ENCODE measurements around the gene SLC9A3.

The SLC9A3 gene

GRCh38 chr5:537621-538071, 13.4 kb upstream of the SLC9A3 start:
- no peaks in the 10 kb centered on the region for H3K36me3 ChIP-seq (ENCODE audit: insufficient read depth, low read length)
- no peak overlapping the region for H3K9ac ChIP-seq (ENCODE audit: low read depth, low read length)
- H3K27ac ChIP-seq (ENCODE audit: low read depth, low read length), result no peak overlapping the region
- no peaks in the 10 kb centered on the region for H3K27me3 ChIP-seq (ENCODE audit: insufficient read depth, low read length)
- no peak overlapping the region for H3K4me3 ChIP-seq (ENCODE audit: low read length)
- no peaks in the 10 kb centered on the region for H3K9me3 ChIP-seq (ENCODE audit: insufficient read depth, low read depth, low read length)
- 96% methylated on average over 16 of the region's 16 CpGs for WGBS
- 0 out of 2 replicates have a peak, but pooled peaks cover 5% of the 10 kb centered on the region for H3K4me1 ChIP-seq (ENCODE audit: insufficient read depth, low read length)

GRCh38 chr5:537098-537497, 12.8 kb upstream of the SLC9A3 start:
- Histone ChIP-seq H3K36me3 (ENCODE audit: insufficient read depth, low read length) (no peaks in the 10 kb centered on the region), H3K4me3 (ENCODE audit: low read length) (no peak overlapping the region), H3K9me3 (ENCODE audit: insufficient read depth, low read depth, low read length) (no peaks in the 10 kb centered on the region), H3K4me1 (ENCODE audit: insufficient read depth, low read length) (0 out of 2 replicates have a peak, but pooled peaks cover 5% of the 10 kb centered on the region), H3K27me3 (ENCODE audit: insufficient read depth, low read length) (no peaks in the 10 kb centered on the region), H3K9ac (ENCODE audit: low read depth, low read length) (no peak overlapping the region), H3K27ac (ENCODE audit: low read depth, low read length) (no peak overlapping the region)
- WGBS, result 94% methylated on average over 22 of the region's 22 CpGs

- Histone ChIP-seq H3K4me3 (ENCODE audit: low read length) (no peak overlapping the region), H3K4me1 (ENCODE audit: insufficient read depth, low read length) (0 out of 2 replicates have a peak, but pooled peaks cover 5% of the 10 kb centered on the region), H3K27me3 (ENCODE audit: insufficient read depth, low read length) (peaks cover 2% of the 10 kb centered on the region; the same call in 1 of the 2 replicates), H3K9ac (ENCODE audit: low read depth, low read length) (no peak overlapping the region), H3K36me3 (ENCODE audit: insufficient read depth, low read length) (no peaks in the 10 kb centered on the region), H3K9me3 (ENCODE audit: insufficient read depth, low read depth, low read length) (no peaks in the 10 kb centered on the region), H3K27ac (ENCODE audit: low read depth, low read length) (no peak overlapping the region)
- WGBS, result 78% methylated on average over 27 of the region's 27 CpGs
Observed at GRCh38 chr5:535846-536698, 11.8 kb upstream of the SLC9A3 start.

GRCh38 chr5:534743-535671, 10.8 kb upstream of the SLC9A3 start:
- no peak overlapping the region for H3K4me3 ChIP-seq (ENCODE audit: low read length)
- no peak overlapping the region for H3K27ac ChIP-seq (ENCODE audit: low read depth, low read length)
- 94% methylated on average over 40 of the region's 41 CpGs for WGBS
- no peaks in the 10 kb centered on the region for H3K9me3 ChIP-seq (ENCODE audit: insufficient read depth, low read depth, low read length)
- H3K9ac ChIP-seq (ENCODE audit: low read depth, low read length), result no peak overlapping the region
- H3K36me3 ChIP-seq (ENCODE audit: insufficient read depth, low read length), result no peaks in the 10 kb centered on the region
- H3K27me3 ChIP-seq (ENCODE audit: insufficient read depth, low read length), result peaks cover 12% of the 10 kb centered on the region
- 0 out of 2 replicates have a peak, but pooled peaks cover 5% of the 10 kb centered on the region for H3K4me1 ChIP-seq (ENCODE audit: insufficient read depth, low read length)

- 91% methylated on average over 36 of the region's 36 CpGs for WGBS
- peaks cover 21% of the 10 kb centered on the region for H3K27me3 ChIP-seq (ENCODE audit: insufficient read depth, low read length)
Observed at GRCh38 chr5:533955-534742, 9.9 kb upstream of the SLC9A3 start.

GRCh38 chr5:533243-533954, 9.2 kb upstream of the SLC9A3 start:
- Histone ChIP-seq H3K9ac (ENCODE audit: low read depth, low read length) (no peak overlapping the region), H3K36me3 (ENCODE audit: insufficient read depth, low read length) (no peaks in the 10 kb centered on the region), H3K27me3 (ENCODE audit: insufficient read depth, low read length) (peaks cover 28% of the 10 kb centered on the region), H3K4me3 (ENCODE audit: low read length) (no peak overlapping the region), H3K4me1 (ENCODE audit: insufficient read depth, low read length) (0 out of 2 replicates have a peak, but pooled peaks cover 5% of the 10 kb centered on the region), H3K9me3 (ENCODE audit: insufficient read depth, low read depth, low read length) (no peaks in the 10 kb centered on the region), H3K27ac (ENCODE audit: low read depth, low read length) (no peak overlapping the region)
- 81% methylated on average over 24 of the region's 24 CpGs for WGBS

More at GRCh38 chr5:533955-534742, 9.9 kb upstream of the SLC9A3 start:
- H3K9me3 ChIP-seq (ENCODE audit: insufficient read depth, low read depth, low read length), result no peaks in the 10 kb centered on the region
- H3K4me1 ChIP-seq (ENCODE audit: insufficient read depth, low read length), result 0 out of 2 replicates have a peak, but pooled peaks cover 5% of the 10 kb centered on the region
- H3K36me3 ChIP-seq (ENCODE audit: insufficient read depth, low read length), result no peaks in the 10 kb centered on the region
- H3K27ac ChIP-seq (ENCODE audit: low read depth, low read length), result no peak overlapping the region
- no peak overlapping the region for H3K9ac ChIP-seq (ENCODE audit: low read depth, low read length)
- no peak overlapping the region for H3K4me3 ChIP-seq (ENCODE audit: low read length)

GRCh38 chr5:532521-533242, 8.4 kb upstream of the SLC9A3 start:
- peaks cover 35% of the 10 kb centered on the region for H3K27me3 ChIP-seq (ENCODE audit: insufficient read depth, low read length)
- H3K4me1 ChIP-seq (ENCODE audit: insufficient read depth, low read length), result 0 out of 2 replicates have a peak, but pooled peaks cover 5% of the 10 kb centered on the region

GRCh38 chr5:531749-532315, 7.6 kb upstream of the SLC9A3 start:
- Histone ChIP-seq H3K4me3 (ENCODE audit: low read length) (no peak overlapping the region), H3K27me3 (ENCODE audit: insufficient read depth, low read length) (peaks cover 43% of the 10 kb centered on the region), H3K36me3 (ENCODE audit: insufficient read depth, low read length) (no peaks in the 10 kb centered on the region), H3K27ac (ENCODE audit: low read depth, low read length) (no peak overlapping the region), H3K4me1 (ENCODE audit: insufficient read depth, low read length) (0 out of 2 replicates have a peak, but pooled peaks cover 5% of the 10 kb centered on the region), H3K9ac (ENCODE audit: low read depth, low read length) (no peak overlapping the region), H3K9me3 (ENCODE audit: insufficient read depth, low read depth, low read length) (no peaks in the 10 kb centered on the region)
- WGBS, result 93% methylated on average over 13 of the region's 13 CpGs

More at GRCh38 chr5:532521-533242, 8.4 kb upstream of the SLC9A3 start:
- no peaks in the 10 kb centered on the region for H3K36me3 ChIP-seq (ENCODE audit: insufficient read depth, low read length)
- H3K27ac ChIP-seq (ENCODE audit: low read depth, low read length), result no peak overlapping the region
- no peaks in the 10 kb centered on the region for H3K9me3 ChIP-seq (ENCODE audit: insufficient read depth, low read depth, low read length)
- no peak overlapping the region for H3K4me3 ChIP-seq (ENCODE audit: low read length)
- WGBS, result 86% methylated on average over 25 of the region's 25 CpGs
- H3K9ac ChIP-seq (ENCODE audit: low read depth, low read length), result no peak overlapping the region

GRCh38 chr5:531101-531748, 7.0 kb upstream of the SLC9A3 start:
- Histone ChIP-seq H3K9ac (ENCODE audit: low read depth, low read length) (no peak overlapping the region), H3K27me3 (ENCODE audit: insufficient read depth, low read length) (peaks cover 50% of the 10 kb centered on the region), H3K27ac (ENCODE audit: low read depth, low read length) (no peak overlapping the region), H3K4me1 (ENCODE audit: insufficient read depth, low read length) (0 out of 2 replicates have a peak, but pooled peaks cover 5% of the 10 kb centered on the region), H3K9me3 (ENCODE audit: insufficient read depth, low read depth, low read length) (no peaks in the 10 kb centered on the region), H3K4me3 (ENCODE audit: low read length) (no peak overlapping the region), H3K36me3 (ENCODE audit: insufficient read depth, low read length) (no peaks in the 10 kb centered on the region)
- 67% methylated on average over 25 of the region's 25 CpGs for WGBS

Data from HUES64 (cell line).